BJ (cell line): ENCODE data around the gene SARM1. TPM values are rescaled to one million over a fixed set of nuclear protein-coding genes. Genes with fewer than 3 reads are reported as not detected.
A peak's percentile ranks its signal among the peaks of the same experiment; 100 is the strongest.

Source experiments
- CTCF ChIA-PET: fragments of 350-600 bp; formaldehyde crosslinking; extraction: SDS; loops from one replicate; lab custom pipeline; 2021; ENCODE audit warnings: antibody characterized with exemption, inconsistent platforms; lab: Yijun Ruan, JAX
- POLR2A ChIA-PET: fragments of 300-600 bp; sonication (Branson Sonifier 250); formaldehyde crosslinking; extraction: SDS; loops from one replicate; lab custom pipeline; 2021; ENCODE audit warnings: antibody characterized with exemption; lab: Charles Lee
- DNase-seq: peaks from one replicate; pipeline ENCODE4 v3.0.0-alpha.2; 2011; ENCODE audit warnings: low read depth
- H3K27me3 ChIP-seq: 2 replicates; pipeline ENCODE4 v1.6.0; 2011; ENCODE audit warnings: low read length; ENCODE audit not compliant: control insufficient read depth, insufficient read depth
- H3K36me3 ChIP-seq: 2 replicates; pipeline ENCODE4 v1.5.1; 2011; ENCODE audit warnings: low read length; ENCODE audit not compliant: control insufficient read depth, insufficient read depth
- H3K4me3 ChIP-seq: 2 replicates; pipeline ENCODE4 v1.5.1; 2011; ENCODE audit warnings: low read depth, mild to moderate bottlenecking, control low read depth, low read length
- CTCF ChIP-seq: IDR thresholded peaks from 2 replicates; pipeline ENCODE4 v1.5.1; 2011; ENCODE audit warnings: low read depth, mild to moderate bottlenecking, control low read depth, inconsistent platforms, low read length, moderate library complexity; ENCODE audit not compliant: insufficient read depth
- polyA plus RNA-seq: library from polyadenylated mRNA; depleted of rRNA; stranded (reverse); fragments of >200 nt; gene quantifications from 2 replicates; pipeline ENCODE4 v1.2.3, GENCODE V29; 2011

Gene SARM1
- polyA plus RNA-seq, 1 experiment, result 13.4 TPM

DNA sequence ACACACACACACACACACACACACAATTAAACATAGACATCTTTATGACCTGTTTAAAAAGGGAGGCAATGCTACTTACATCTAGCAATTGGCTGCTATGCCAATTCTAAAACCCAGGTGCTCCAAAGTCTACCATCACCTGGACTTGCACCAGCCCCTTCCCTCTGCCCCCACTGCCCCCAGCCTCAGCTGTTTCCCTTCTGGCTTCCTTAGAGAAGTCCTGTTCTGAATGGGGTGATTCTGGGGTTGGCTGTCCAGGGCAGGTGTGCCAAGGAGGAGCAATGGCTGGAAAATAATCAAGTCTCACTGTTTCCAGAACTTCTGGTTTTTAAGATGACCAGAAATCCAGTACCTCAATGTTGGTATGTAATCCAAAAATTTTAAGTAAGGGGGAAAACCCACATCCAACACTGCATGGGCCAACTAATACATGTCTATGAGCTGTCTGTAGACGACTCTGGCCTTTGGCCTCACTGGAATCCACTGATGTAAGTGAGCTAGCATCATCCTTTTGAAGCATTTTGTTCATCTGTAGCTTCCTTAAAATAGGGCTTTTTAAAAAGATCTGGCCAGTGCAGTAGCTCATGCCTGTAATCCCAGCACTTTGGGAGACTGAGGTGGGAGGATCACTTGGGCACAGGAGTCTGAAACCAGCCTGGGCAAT lies 38.3 kb upstream of the SARM1 start:
- no peak for DNase-seq
- TF ChIP-seq CTCF, result no peak
- POLR2A ChIA-PET, result no interaction called here
- CTCF ChIA-PET, result interaction anchor here (0.6 kb wide), 1 partner anchor 98 kb away, joined by 3 read pairs; no protein-coding TSS in a partner anchor
- peaks cover 17% of the 10 kb centered on the region for H3K36me3 ChIP-seq
- no peak overlapping the region for H3K4me3 ChIP-seq
- no peaks in the 10 kb centered on the region for H3K27me3 ChIP-seq

DNA sequence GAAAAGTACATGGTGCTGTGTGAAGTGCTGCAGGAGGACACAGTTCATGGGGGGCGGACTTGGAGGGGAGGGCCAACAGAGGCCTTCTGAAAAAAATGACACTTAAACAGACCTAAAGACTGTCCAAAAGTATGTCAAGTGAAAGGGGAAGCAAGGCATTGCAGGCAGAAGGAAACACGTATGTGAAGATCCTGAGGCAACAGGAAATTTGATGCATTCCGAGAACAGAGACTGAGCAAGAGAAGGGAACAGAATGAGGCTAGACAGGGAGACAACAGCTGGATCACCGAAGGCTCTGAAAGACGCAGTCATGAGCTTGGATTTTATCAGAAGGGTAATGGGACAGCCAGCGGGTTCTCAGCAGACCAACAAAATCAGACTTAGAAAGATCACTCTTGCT lies 37.3 kb upstream of the SARM1 start:
- no peak for DNase-seq
- CTCF ChIA-PET, result interaction anchor here (1.6 to 3.0 kb wide), 2 partner anchors 14 to 529 kb away, joined by 5 to 12 read pairs; no protein-coding TSS in a partner anchor
- Histone ChIP-seq H3K27me3 (no peaks in the 10 kb centered on the region), H3K4me3 (peak overlapping the region; percentile 94), H3K36me3 (peaks cover 15% of the 10 kb centered on the region)
- POLR2A ChIA-PET, result interaction anchor here (2.5 kb wide), 1 partner anchor 13 kb away, joined by 9 read pairs; no protein-coding TSS in a partner anchor
- TF ChIP-seq CTCF, result no peak

GRCh38 chr17:28334666-28335200 lies 36.8 kb upstream of the SARM1 start:
- H3K4me3 ChIP-seq, result peak overlapping the region; percentile 94
- no peaks in the 10 kb centered on the region for H3K27me3 ChIP-seq
- TF ChIP-seq CTCF, result no peak
- DNase-seq, result no peak
- peaks cover 16% of the 10 kb centered on the region for H3K36me3 ChIP-seq
- CTCF ChIA-PET, result interaction anchor here (1.0 to 3.0 kb wide), 6 partner anchors 9 to 529 kb away, joined by 3 to 12 read pairs (median 5); no protein-coding TSS in a partner anchor
- POLR2A ChIA-PET, result interaction anchor here (2.5 kb wide), 1 partner anchor 12 kb away, joined by 9 read pairs; no protein-coding TSS in a partner anchor

- no peak for TF ChIP-seq CTCF
- peaks cover 20% of the 10 kb centered on the region for H3K36me3 ChIP-seq
- CTCF ChIA-PET, result interaction anchor here (1.0 to 3.0 kb wide), 8 partner anchors 9 to 530 kb away, joined by 3 to 12 read pairs (median 5); no protein-coding TSS in a partner anchor
- no peaks in the 10 kb centered on the region for H3K27me3 ChIP-seq
- POLR2A ChIA-PET, result interaction anchor here (0.5 to 2.5 kb wide), 8 partner anchors 10 to 447 kb away, joined by 3 to 11 read pairs (median 4); partner anchors contain the start of gene POLDIP2
- H3K4me3 ChIP-seq, result peak within 1 kb of the TSS; percentile 94
- DNase-seq, result peak; percentile 99
These were observed 36.1 kb upstream of the SARM1 start, which contains the start of the genes IFT20 and TNFAIP1 for GRCh38 chr17:28335201-28335958. TSS of gene IFT20 (minus strand) at chr17:28335472. CDS start at chr17:28331985, 3,487 bp downstream. TSS of gene TNFAIP1 (plus strand) at chr17:28335761. CDS start at chr17:28339522, 3,761 bp downstream.
